Measurements from ENCODE around the gene GADL1. TPM values are rescaled to one million over a fixed set of nuclear protein-coding genes. Genes with fewer than 3 reads are reported as not detected.

GADL1 gene
- polyA plus RNA-seq, 2 donors = 0.04 to 0.06 TPM

DNA sequence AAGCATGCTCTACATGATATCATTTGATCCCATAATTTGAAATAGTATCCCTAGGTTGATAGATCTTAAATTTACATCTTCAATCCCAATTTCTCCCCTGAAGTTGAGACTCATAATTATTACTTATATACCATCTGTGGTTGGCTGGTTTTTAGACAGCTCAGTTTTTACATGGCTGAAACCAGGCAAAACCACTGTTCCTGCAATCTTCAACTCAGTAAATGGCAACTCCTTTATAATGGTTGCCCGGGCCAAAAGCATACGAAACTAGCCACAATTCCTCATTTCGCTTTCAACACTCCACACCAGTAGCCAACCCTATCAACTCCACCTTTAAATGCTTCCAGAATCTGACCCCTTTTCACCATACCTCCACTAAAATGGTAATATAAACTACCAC, 169.6 kb downstream of the GADL1 start:
- Histone ChIP-seq H3K36me3 (ENCODE audit: control insufficient read depth in 2 of 2, insufficient read depth in 2 of 2, low read length in 1 of 2) (no peaks in the 10 kb centered on the region), H3K27me3 (ENCODE audit: control insufficient read depth in 1 of 2, insufficient read depth in 2 of 2, low read length in 2 of 2) (no peaks in the 10 kb centered on the region), H3K4me3 (ENCODE audit: low read depth in 1 of 2, low read length in 2 of 2) (no peak overlapping the region), H3K27ac (ENCODE audit: low read depth in 2 of 2, low read length in 1 of 2) (no peak overlapping the region), H3K9me3 (ENCODE audit: control insufficient read depth in 2 of 2, insufficient read depth in 1 of 2, low read depth in 1 of 2, low read length in 1 of 2) (no peaks in the 10 kb centered on the region), H3K4me1 (ENCODE audit: control insufficient read depth in 2 of 2, insufficient read depth in 2 of 2, low read length in 1 of 2) (no peaks in the 10 kb centered on the region)
- 97 to 99% methylated on average over 3 of the region's 3 CpGs for WGBS, 2 donors

DNA sequence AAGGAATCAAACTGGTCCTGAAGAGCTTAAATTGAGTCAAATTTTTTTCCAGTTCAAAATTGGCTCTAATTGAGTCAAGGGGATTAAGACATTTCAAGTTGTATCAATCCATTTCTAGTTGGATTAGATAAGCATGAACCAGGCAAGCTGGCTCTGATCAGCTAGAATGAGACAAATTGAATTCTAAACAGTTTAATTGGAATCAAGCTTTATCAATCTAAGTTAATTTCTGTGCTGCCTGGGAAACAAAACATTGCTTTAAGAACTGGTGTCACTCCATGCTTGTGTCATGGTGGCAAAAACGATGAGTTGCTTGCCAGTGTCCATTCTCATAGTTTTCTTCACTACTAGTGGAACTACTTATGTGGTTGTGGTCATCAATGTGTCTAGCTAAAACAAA, 171.2 kb downstream of the GADL1 start:
- Histone ChIP-seq H3K27me3 (ENCODE audit: control insufficient read depth in 1 of 2, insufficient read depth in 2 of 2, low read length in 2 of 2) (no peaks in the 10 kb centered on the region), H3K36me3 (ENCODE audit: control insufficient read depth in 2 of 2, insufficient read depth in 2 of 2, low read length in 1 of 2) (no peaks in the 10 kb centered on the region), H3K4me1 (ENCODE audit: control insufficient read depth in 2 of 2, insufficient read depth in 2 of 2, low read length in 1 of 2) (no peaks in the 10 kb centered on the region), H3K27ac (ENCODE audit: low read depth in 2 of 2, low read length in 1 of 2) (no peak overlapping the region), H3K4me3 (ENCODE audit: low read depth in 1 of 2, low read length in 2 of 2) (no peak overlapping the region), H3K9me3 (ENCODE audit: control insufficient read depth in 2 of 2, insufficient read depth in 1 of 2, low read depth in 1 of 2, low read length in 1 of 2) (no peaks in the 10 kb centered on the region)
- 73 to 78% methylated on average over 1 of the region's 1 CpG for WGBS, 2 donors

DNA sequence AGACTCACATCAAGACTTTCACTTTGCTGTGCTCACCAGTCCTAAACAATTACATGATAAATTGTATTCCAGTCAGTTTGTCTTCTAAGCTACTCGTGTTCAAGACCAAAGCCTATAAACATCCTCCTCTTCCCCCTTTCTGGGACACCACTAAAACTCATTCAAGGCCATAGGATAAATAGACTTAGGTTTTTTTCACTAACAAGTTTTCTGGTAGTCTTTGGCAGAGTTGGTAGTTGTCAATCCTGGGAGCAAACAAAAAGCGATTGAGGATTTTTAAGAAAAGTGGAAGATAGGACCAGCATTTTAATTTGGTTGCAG, 173.2 kb downstream of the GADL1 start:
- no peaks in the 10 kb centered on the region for H3K36me3 ChIP-seq (ENCODE audit: control insufficient read depth in 2 of 2, insufficient read depth in 2 of 2, low read length in 1 of 2)
- H3K4me3 ChIP-seq (ENCODE audit: low read depth in 1 of 2, low read length in 2 of 2) = no peak overlapping the region
- WGBS, 2 donors = 52 to 58% methylated on average over 2 of the region's 2 CpGs
- no peak overlapping the region for H3K27ac ChIP-seq (ENCODE audit: low read depth in 2 of 2, low read length in 1 of 2)
- no peaks in the 10 kb centered on the region for H3K9me3 ChIP-seq (ENCODE audit: control insufficient read depth in 2 of 2, insufficient read depth in 1 of 2, low read depth in 1 of 2, low read length in 1 of 2)
- H3K4me1 ChIP-seq (ENCODE audit: control insufficient read depth in 2 of 2, insufficient read depth in 2 of 2, low read length in 1 of 2) = no peaks in the 10 kb centered on the region
- no peaks in the 10 kb centered on the region for H3K27me3 ChIP-seq (ENCODE audit: control insufficient read depth in 1 of 2, insufficient read depth in 2 of 2, low read length in 2 of 2)

DNA sequence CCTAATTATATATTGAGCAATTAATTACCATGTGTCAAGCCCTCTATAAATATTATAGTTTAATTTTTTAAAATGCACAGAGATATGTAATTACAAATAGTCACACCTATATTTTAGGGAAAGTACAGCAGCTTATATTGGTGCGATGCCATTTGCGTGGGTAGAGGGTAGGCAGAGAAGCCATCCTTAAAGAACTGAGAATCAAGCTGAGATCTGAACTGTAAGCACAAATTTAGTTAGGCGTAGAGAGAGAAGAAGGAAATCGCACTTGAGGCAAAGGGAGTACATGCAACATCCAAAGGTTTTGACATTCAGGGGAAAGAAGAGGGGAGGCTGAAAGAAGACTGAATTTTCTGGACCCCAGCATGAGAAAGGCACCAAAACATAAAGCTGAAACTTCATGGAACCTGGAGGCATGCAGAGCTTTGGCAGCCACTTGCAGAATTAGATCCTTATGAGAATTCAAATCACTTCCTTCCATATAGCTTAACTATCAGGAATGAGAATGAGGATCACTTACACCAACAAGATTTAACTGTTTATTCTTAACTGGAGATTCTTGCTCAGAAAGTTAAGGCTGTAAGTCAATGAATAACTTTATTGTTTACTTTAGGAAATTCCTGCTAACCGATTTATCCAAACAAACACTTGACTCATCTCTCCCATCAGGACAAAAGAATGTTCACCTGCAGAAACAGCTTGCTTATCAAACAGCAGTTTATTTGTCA, 173.7 kb downstream of the GADL1 start:
- Histone ChIP-seq H3K27ac (ENCODE audit: low read depth in 2 of 2, low read length in 1 of 2) (no peak overlapping the region), H3K36me3 (ENCODE audit: control insufficient read depth in 2 of 2, insufficient read depth in 2 of 2, low read length in 1 of 2) (no peaks in the 10 kb centered on the region), H3K9me3 (ENCODE audit: control insufficient read depth in 2 of 2, insufficient read depth in 1 of 2, low read depth in 1 of 2, low read length in 1 of 2) (no peaks in the 10 kb centered on the region), H3K4me1 (ENCODE audit: control insufficient read depth in 2 of 2, insufficient read depth in 2 of 2, low read length in 1 of 2) (no peaks in the 10 kb centered on the region), H3K4me3 (ENCODE audit: low read depth in 1 of 2, low read length in 2 of 2) (no peak overlapping the region), H3K27me3 (ENCODE audit: control insufficient read depth in 1 of 2, insufficient read depth in 2 of 2, low read length in 2 of 2) (no peaks in the 10 kb centered on the region)
- WGBS, 2 donors = 78 to 79% methylated on average over 5 of the region's 5 CpGs

DNA sequence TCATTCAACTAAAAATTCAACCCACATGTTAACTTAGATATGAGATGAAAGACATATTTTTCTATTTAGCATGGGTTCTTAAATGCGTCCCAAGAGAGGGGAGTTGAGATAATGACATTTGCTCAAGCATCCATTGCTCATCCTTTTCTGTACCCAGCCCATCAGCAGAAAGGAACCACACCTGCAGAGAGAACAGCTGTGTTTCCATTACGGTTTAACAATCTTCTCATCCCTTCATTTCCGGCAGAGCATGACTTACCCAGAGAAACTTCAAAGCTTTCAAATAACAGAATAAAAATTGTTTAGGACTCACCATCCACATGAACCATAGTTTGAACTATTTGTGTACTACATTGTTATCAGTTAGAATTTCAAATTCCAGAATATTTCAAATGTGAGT, 174.9 kb downstream of the GADL1 start:
- Histone ChIP-seq H3K4me3 (ENCODE audit: low read depth in 1 of 2, low read length in 2 of 2) (no peak overlapping the region), H3K27ac (ENCODE audit: low read depth in 2 of 2, low read length in 1 of 2) (no peak overlapping the region), H3K4me1 (ENCODE audit: control insufficient read depth in 2 of 2, insufficient read depth in 2 of 2, low read length in 1 of 2) (no peaks in the 10 kb centered on the region), H3K27me3 (ENCODE audit: control insufficient read depth in 1 of 2, insufficient read depth in 2 of 2, low read length in 2 of 2) (no peaks in the 10 kb centered on the region), H3K9me3 (ENCODE audit: control insufficient read depth in 2 of 2, insufficient read depth in 1 of 2, low read depth in 1 of 2, low read length in 1 of 2) (no peaks in the 10 kb centered on the region), H3K36me3 (ENCODE audit: control insufficient read depth in 2 of 2, insufficient read depth in 2 of 2, low read length in 1 of 2) (no peaks in the 10 kb centered on the region)
- 89 to 91% methylated on average over 3 of the region's 3 CpGs for WGBS, 2 donors

DNA sequence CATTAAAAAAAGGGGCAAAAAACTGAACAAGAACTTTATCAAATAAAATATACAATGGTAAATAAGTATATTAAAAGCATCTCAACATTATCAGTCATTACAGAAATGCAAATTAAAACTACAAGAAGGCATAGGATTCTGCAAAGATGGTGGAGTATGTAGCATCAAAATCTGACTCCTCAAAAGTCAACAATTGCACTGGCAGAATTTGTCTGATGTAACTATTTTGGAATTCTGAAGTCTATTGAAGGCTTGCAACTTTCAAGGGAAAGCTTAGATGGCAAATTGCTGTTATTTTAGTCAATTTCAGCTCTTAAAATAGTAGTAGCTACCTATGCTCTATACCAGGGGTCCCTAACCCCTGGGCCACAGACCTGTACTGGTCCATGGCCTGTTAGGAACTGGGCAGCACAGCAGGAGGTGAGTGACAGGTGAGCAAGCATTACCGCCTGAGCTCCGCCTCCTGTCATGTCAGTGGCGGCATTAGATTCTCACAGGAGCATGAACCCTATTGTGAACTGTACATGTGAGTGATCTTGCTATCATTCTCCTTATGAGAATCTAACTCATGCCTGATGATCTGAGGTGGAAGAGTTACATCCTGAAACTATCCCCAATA, 180.5 kb downstream of the GADL1 start:
- Histone ChIP-seq H3K36me3 (ENCODE audit: control insufficient read depth in 2 of 2, insufficient read depth in 2 of 2, low read length in 1 of 2) (no peaks in the 10 kb centered on the region), H3K4me3 (ENCODE audit: low read depth in 1 of 2, low read length in 2 of 2) (no peak overlapping the region)

DNA sequence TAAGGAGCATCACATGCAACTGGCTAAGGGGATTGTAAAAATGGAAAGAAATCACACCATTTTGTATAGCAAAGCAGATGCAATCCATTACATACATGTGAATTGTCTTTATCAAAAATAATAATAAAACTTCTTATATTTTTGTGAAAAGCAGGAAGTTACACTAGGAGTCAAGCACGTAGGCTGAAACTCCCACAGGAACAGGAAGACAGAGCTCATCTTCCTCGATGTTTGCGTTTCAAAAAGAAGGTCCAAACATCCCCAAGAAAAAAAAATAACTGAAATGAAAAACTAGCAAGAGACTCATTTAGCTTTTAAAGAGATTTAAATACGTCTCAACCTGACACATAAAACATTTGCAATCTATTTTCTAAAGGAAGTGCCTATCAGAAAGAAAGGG, 181.5 kb downstream of the GADL1 start:
- Histone ChIP-seq H3K27me3 (ENCODE audit: control insufficient read depth in 1 of 2, insufficient read depth in 2 of 2, low read length in 2 of 2) (no peaks in the 10 kb centered on the region), H3K9me3 (ENCODE audit: control insufficient read depth in 2 of 2, insufficient read depth in 1 of 2, low read depth in 1 of 2, low read length in 1 of 2) (no peaks in the 10 kb centered on the region), H3K4me3 (ENCODE audit: low read depth in 1 of 2, low read length in 2 of 2) (no peak overlapping the region), H3K4me1 (ENCODE audit: control insufficient read depth in 2 of 2, insufficient read depth in 2 of 2, low read length in 1 of 2) (no peaks in the 10 kb centered on the region), H3K27ac (ENCODE audit: low read depth in 2 of 2, low read length in 1 of 2) (no peak overlapping the region), H3K36me3 (ENCODE audit: control insufficient read depth in 2 of 2, insufficient read depth in 2 of 2, low read length in 1 of 2) (no peaks in the 10 kb centered on the region)
- 66 to 74% methylated on average over 4 of the region's 4 CpGs for WGBS, 2 donors

More for the DNA sequence above, 180.5 kb downstream of the GADL1 start:
- no peaks in the 10 kb centered on the region for H3K27me3 ChIP-seq (ENCODE audit: control insufficient read depth in 1 of 2, insufficient read depth in 2 of 2, low read length in 2 of 2)
- WGBS, 2 donors = 95 to 97% methylated on average over 3 of the region's 3 CpGs
- no peaks in the 10 kb centered on the region for H3K4me1 ChIP-seq (ENCODE audit: control insufficient read depth in 2 of 2, insufficient read depth in 2 of 2, low read length in 1 of 2)
- H3K9me3 ChIP-seq (ENCODE audit: control insufficient read depth in 2 of 2, insufficient read depth in 1 of 2, low read depth in 1 of 2, low read length in 1 of 2) = no peaks in the 10 kb centered on the region
- no peak overlapping the region for H3K27ac ChIP-seq (ENCODE audit: low read depth in 2 of 2, low read length in 1 of 2)

DNA sequence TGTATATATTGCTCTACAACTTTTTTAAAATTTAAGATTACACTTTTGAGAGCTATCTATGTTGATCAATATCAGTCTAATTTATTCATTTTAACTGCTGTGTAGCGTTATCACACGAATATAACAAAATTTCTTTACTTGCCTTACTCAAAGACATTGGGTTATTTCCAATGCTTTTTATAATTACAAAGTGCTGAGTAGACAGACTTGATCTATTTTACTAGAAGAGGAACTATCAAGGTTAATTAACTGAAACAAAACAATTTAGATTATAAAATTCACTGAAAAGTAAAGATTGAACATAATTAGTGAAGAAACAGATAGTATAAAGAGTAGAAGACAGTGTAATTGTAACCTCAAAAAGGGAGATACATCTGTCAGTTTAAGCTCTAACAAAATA, 182.6 kb downstream of the GADL1 start:
- Histone ChIP-seq H3K4me3 (ENCODE audit: low read depth in 1 of 2, low read length in 2 of 2) (no peak overlapping the region), H3K36me3 (ENCODE audit: control insufficient read depth in 2 of 2, insufficient read depth in 2 of 2, low read length in 1 of 2) (no peaks in the 10 kb centered on the region), H3K27ac (ENCODE audit: low read depth in 2 of 2, low read length in 1 of 2) (no peak overlapping the region), H3K4me1 (ENCODE audit: control insufficient read depth in 2 of 2, insufficient read depth in 2 of 2, low read length in 1 of 2) (no peaks in the 10 kb centered on the region), H3K27me3 (ENCODE audit: control insufficient read depth in 1 of 2, insufficient read depth in 2 of 2, low read length in 2 of 2) (no peaks in the 10 kb centered on the region), H3K9me3 (ENCODE audit: control insufficient read depth in 2 of 2, insufficient read depth in 1 of 2, low read depth in 1 of 2, low read length in 1 of 2) (no peaks in the 10 kb centered on the region)
- 89 to 93% methylated on average over 2 of the region's 2 CpGs for WGBS, 2 donors

DNA sequence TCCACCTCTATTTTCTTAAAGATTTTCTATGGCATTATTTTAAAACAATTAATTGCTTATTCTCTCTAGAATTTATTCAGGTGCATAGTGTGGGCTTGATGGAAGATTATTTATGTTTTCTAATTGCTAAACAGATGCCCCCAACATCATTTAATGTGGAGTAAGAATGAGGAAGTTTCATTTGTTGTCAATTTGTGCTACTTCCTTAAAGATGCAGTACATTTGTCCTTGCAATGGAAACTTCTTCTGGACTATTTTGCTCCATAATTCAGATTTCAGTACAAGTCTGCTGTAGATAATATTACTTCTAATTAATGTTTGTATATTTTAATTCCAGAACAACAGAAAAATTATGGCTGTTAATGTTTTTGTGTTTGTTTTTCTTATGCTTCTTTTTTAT, 183.3 kb downstream of the GADL1 start:
- H3K4me3 ChIP-seq (ENCODE audit: low read depth in 1 of 2, low read length in 2 of 2) = no peak overlapping the region
- H3K36me3 ChIP-seq (ENCODE audit: control insufficient read depth in 2 of 2, insufficient read depth in 2 of 2, low read length in 1 of 2) = no peaks in the 10 kb centered on the region
- H3K27ac ChIP-seq (ENCODE audit: low read depth in 2 of 2, low read length in 1 of 2) = no peak overlapping the region
- no peaks in the 10 kb centered on the region for H3K4me1 ChIP-seq (ENCODE audit: control insufficient read depth in 2 of 2, insufficient read depth in 2 of 2, low read length in 1 of 2)
- no peaks in the 10 kb centered on the region for H3K9me3 ChIP-seq (ENCODE audit: control insufficient read depth in 2 of 2, insufficient read depth in 1 of 2, low read depth in 1 of 2, low read length in 1 of 2)
- H3K27me3 ChIP-seq (ENCODE audit: control insufficient read depth in 1 of 2, insufficient read depth in 2 of 2, low read length in 2 of 2) = no peaks in the 10 kb centered on the region

DNA sequence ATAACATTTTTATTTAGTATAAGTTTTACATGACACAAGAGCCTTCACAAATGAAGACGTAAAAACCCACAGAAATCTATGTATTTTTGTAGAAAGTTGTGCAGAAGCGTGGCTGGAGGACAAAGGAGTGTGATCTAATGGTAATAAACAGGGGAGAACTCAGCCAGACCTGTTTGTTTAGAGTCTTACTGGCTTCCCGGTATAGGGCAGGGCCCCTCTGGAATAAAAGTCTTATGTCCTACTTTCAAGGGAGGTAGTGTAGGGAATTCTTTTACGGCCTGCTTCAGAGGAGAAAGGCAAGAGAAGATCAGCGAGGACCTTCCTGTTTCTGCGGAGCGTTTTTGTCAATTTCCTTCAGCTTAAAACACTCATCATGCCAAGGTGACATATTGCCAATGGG, 184.4 kb downstream of the GADL1 start:
- Histone ChIP-seq H3K36me3 (ENCODE audit: control insufficient read depth in 2 of 2, insufficient read depth in 2 of 2, low read length in 1 of 2) (no peaks in the 10 kb centered on the region), H3K27me3 (ENCODE audit: control insufficient read depth in 1 of 2, insufficient read depth in 2 of 2, low read length in 2 of 2) (no peaks in the 10 kb centered on the region), H3K27ac (ENCODE audit: low read depth in 2 of 2, low read length in 1 of 2) (no peak overlapping the region), H3K9me3 (ENCODE audit: control insufficient read depth in 2 of 2, insufficient read depth in 1 of 2, low read depth in 1 of 2, low read length in 1 of 2) (no peaks in the 10 kb centered on the region), H3K4me1 (ENCODE audit: control insufficient read depth in 2 of 2, insufficient read depth in 2 of 2, low read length in 1 of 2) (no peaks in the 10 kb centered on the region), H3K4me3 (ENCODE audit: low read depth in 1 of 2, low read length in 2 of 2) (no peak overlapping the region)
- WGBS, 2 donors = 83 to 84% methylated on average over 7 of the region's 7 CpGs

All from esophagus (tissue), 2 donors.